Right cardiac atrium (tissue), 5 donors: ENCODE data around the gene FAM168A. TPM values are rescaled to one million over a fixed set of nuclear protein-coding genes. Genes with fewer than 3 reads are reported as not detected.

Source experiments
- ATAC-seq, 2 donors: fragments of 200-7000 bp; cut with Tn5 transposase; one replicate each; pipeline versions ENCODE4 v1.8.0 to v1.9.1; 2020; ENCODE audit warnings: moderate library complexity in 2 of 2, mild to moderate bottlenecking in 1 of 2
- DNase-seq, 3 donors: peaks; one replicate each; pipeline ENCODE4 v3.0.0-alpha.2; 2020
- H3K27ac ChIP-seq: one replicate; pipeline ENCODE4 v1.5.1; 2013; ENCODE audit warnings: mild to moderate bottlenecking, low read length, control low read depth, moderate library complexity
- H3K27me3 ChIP-seq: one replicate; pipeline ENCODE4 v1.6.1; 2013; ENCODE audit not compliant: control insufficient read depth, insufficient read depth
- H3K4me1 ChIP-seq: one replicate; pipeline ENCODE4 v1.6.1; 2013; ENCODE audit warnings: low read length; ENCODE audit not compliant: control insufficient read depth, insufficient read depth
- H3K4me3 ChIP-seq: one replicate; pipeline ENCODE4 v1.5.1; 2013; ENCODE audit warnings: low read length, control low read depth
- H3K9me3 ChIP-seq: one replicate; pipeline ENCODE4 v1.6.1; 2013; ENCODE audit warnings: low read length; ENCODE audit not compliant: control insufficient read depth
- WGBS: extraction: QIAGEN DNeasy Blood & Tissue Kit; methylation state at CpG from one replicate; pipeline ENCODE4 v1.1.7; 2013; 5-methylcytosine and 5-hydroxymethylcytosine counted together
- intact Hi-C, 4 donors: fragments of 100-400 bp; cut with DNase I; formaldehyde crosslinking; loops; one replicate each; pipeline versions ENCODE4 v1.11.0 to v1.14.0; 2022 to 2023
- polyA plus RNA-seq: library from polyadenylated mRNA; stranded (reverse); fragments of 200-250 nt; gene quantifications from one replicate; pipeline ENCODE4 v1.2.3, GENCODE V29; 2013
- total RNA-seq, 4 donors: library from RNA; stranded (reverse); fragmentation: NEBNext Ultra II Directional; extraction: Animal tissue kit (Norgen Biotek cat#: 25700); gene quantifications; one replicate each; pipeline ENCODE4 v1.2.1, GENCODE V29; 2021
- donor health status: healthy with polysubstance abuse.
- donor health status: DM: no; HTN: yes; CAD: no.
- donor health status: DM: no; HTN: no; CAD: no.
- donor health status: DM: no; HTN: yes; CAD: no; lungs with severe emphysema.
- donor health status: DM: yes; HTN: yes; CAD: no.

FAM168A gene
- total and polyA plus RNA-seq, 5 donors, result 14.2 to 46.2 (median 38.7) TPM

DNA sequence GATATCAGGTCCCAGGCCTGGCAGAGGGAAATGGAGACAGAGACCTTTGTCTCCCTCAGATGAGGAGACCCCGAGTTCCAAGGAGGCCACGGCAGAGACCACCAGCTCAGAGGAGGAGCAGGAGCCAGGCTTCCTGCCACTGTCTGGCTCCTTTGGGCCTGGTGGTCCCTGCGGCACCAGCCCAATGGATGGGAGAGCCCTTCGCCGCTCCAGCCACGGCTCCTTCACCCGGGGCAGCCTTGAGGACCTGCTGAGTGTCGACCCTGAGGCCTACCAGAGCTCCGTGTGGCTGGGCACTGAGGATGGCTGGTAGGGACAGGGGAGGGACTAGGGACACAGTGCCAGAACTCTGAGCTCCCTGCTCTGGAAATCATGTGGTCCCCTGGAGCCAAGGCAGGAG is 234.8 kb downstream of the FAM168A start:
- no peak overlapping the region for H3K4me3 ChIP-seq
- intact Hi-C loops, result no loop called here
- no peaks in the 10 kb centered on the region for H3K9me3 ChIP-seq
- H3K27me3 ChIP-seq, result no peaks in the 10 kb centered on the region
- ATAC-seq (no peak), DNase-seq (no peak)
- no peaks in the 10 kb centered on the region for H3K4me1 ChIP-seq
- 88% methylated on average over 9 of the region's 9 CpGs for WGBS
- no peak overlapping the region for H3K27ac ChIP-seq

DNA sequence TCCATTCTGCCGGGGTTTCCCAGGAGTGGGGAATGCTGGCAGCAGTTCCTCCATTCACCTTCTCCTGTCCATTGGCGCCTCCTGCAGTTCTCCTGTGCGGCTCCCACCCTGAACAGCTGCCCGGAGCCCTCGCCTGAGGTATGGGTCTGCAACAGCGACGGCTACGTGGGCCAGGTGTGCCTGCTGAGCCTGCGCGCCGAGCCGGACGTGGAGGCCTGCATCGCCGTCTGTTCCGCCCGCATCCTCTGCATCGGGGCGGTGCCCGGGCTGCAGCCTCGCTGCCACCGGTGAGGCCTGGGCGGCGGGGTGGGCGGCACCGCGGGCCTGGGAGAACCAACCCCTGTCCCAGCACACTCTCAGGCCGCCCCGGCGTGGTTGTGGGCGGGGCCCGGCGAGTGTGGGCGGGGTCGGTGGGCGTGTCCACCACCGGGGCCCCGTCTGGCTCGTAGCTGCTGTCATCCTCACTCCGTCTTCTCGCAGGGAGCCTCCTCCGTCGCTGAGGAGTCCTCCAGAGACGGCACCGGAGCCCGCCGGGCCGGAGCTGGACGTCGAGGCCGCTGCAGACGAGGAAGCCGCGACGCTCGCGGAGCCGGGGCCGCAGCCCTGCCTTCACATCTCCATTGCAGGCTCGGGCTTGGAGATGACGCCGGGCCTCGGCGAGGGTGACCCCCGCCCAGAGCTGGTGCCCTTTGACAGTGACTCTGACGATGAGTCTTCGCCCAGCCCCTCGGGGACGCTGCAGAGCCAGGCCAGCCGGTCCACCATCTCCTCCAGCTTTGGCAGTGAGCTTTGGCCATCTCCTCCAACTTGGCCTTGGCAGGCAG is 235.7 kb downstream of the FAM168A start:
- H3K9me3 ChIP-seq, result no peaks in the 10 kb centered on the region
- intact Hi-C loops, result no loop called here
- H3K4me1 ChIP-seq, result no peaks in the 10 kb centered on the region
- ATAC-seq (peak in 1 of 2 donors; percentile 10), DNase-seq (peak in 1 of 3 donors; percentile 74)
- H3K27me3 ChIP-seq, result no peaks in the 10 kb centered on the region
- no peak overlapping the region for H3K4me3 ChIP-seq
- WGBS, result 75% methylated on average over 70 of the region's 70 CpGs
- H3K27ac ChIP-seq, result no peak overlapping the region

DNA sequence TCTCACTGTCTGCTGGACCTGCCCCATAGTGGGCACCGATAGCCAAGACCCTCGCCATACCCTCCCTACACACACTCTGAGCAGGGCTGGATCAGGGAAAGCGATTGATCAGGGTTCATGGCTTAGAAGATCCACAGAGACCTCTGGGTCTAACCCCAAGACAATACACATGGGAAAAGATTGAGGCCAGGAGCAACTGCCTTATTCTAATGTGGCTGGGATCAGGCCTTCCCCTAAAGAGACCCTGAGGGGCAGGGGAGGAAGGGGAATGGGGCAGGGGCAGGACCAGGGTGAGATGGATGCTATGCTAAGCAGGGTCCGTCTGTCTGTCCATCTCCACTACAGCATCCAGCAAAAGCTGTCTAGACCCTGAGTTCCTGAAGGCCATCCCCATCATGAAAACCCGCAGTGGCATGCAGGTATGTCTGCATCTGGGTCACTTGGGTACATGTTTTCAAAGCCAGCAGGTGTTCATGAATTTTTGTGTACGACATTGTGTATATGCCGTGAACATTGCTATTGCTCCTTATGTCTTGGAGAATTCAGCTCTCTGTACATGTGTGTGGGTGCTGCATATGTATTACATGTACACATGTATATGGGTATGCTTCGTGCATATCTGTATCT is 237.1 kb downstream of the FAM168A start:
- Histone ChIP-seq H3K9me3 (no peaks in the 10 kb centered on the region), H3K27ac (no peak overlapping the region), H3K27me3 (no peaks in the 10 kb centered on the region), H3K4me3 (no peak overlapping the region), H3K4me1 (no peaks in the 10 kb centered on the region)
- no peak for DNase-seq
- 94% methylated on average over 8 of the region's 8 CpGs for WGBS
- ATAC-seq, result no peak
- intact Hi-C loops, result no loop called here

DNA sequence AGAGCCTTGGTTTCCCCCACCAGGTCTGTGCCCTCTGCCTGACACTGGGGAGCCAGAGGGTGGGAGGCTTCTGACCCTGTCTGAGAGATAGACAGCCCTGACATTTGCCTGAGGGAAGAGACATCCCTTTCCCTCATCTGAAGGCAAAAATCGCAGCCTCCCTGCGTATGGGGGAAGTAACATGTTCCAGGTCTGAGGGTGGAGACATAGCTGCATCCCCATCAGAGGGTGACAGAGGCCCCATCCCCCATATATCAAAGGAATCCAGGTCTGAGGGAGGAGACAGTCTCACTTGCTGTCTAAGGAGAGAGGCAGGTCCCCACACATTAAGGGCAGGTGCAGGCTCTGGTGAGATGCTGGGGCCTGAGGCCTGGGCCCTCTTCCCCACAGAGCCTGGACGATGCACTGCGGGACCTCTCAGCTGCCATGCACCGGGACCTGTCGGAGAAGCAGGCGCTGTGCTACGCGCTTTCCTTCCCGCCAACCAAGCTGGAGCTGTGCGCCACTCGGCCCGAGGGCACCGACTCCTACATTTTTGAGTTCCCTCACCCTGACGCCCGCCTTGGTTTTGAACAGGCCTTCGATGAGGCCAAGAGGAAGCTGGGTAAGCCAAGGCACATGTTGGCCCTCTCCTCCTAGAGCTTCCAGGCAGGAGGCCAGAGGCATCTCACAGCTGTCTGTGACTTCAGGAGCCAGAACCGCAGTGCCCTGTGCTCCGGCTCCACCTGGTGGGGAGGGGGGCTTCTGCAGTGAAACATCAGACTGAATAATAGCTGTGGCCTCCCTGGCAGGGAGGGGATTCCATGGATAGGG is 237.8 kb downstream of the FAM168A start:
- no peaks in the 10 kb centered on the region for H3K4me1 ChIP-seq
- DNase-seq (peak in 2 of 3 donors; percentile 66 to 68), ATAC-seq (no peak)
- H3K9me3 ChIP-seq, result no peaks in the 10 kb centered on the region
- intact Hi-C loops, result no loop called here
- H3K27ac ChIP-seq, result no peak overlapping the region
- 78% methylated on average over 19 of the region's 19 CpGs for WGBS
- H3K4me3 ChIP-seq, result no peak overlapping the region
- no peaks in the 10 kb centered on the region for H3K27me3 ChIP-seq

DNA sequence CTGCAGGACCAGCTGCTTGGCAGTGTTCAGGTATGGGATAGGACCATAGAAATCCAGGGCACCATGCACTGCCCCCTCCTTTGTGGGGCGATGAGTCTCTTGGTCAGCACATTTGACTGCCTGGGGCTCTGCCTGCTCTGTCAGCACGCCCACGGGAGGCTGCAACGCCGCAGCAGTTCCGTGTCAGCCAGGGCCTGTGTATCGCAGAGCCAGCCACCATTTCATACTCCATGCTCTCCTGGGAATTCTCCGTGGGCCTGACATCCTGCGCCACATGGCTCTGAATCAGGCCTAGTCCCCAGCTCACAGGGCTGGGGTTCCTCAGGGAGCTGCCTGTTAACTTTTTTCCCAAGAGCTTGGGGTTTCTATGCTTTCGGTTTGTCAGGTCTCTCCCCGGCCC is 238.6 kb downstream of the FAM168A start:
- no peaks in the 10 kb centered on the region for H3K27me3 ChIP-seq

DNA sequence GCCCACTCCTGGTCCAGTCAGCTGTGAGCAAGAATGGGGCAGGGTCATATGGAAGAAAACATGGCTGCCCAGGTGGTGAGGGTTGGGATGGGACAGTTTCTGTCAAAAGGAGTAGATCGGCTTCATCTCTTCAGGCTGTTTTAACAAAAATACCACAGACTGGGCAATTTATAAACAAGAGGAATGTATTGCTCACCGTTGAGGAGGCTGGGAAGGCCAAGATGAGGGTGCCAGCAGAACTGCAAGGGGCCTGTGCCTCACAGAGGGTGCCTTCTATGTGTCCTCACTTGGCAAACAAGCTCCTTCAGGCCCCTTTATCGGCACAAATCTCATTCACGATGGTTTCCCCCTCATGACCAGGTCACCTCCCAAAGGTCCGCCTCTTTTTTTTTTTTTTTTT is 239.8 kb downstream of the FAM168A start:
- ATAC-seq (no peak), DNase-seq (no peak)
- no peaks in the 10 kb centered on the region for H3K4me1 ChIP-seq
- intact Hi-C loops, result no loop called here
- no peak overlapping the region for H3K27ac ChIP-seq
- H3K4me3 ChIP-seq, result no peak overlapping the region
- H3K27me3 ChIP-seq, result no peaks in the 10 kb centered on the region
- WGBS, result 75% methylated on average over 5 of the region's 5 CpGs
- no peaks in the 10 kb centered on the region for H3K9me3 ChIP-seq

More for the DNA sequence above, 238.6 kb downstream of the FAM168A start:
- Histone ChIP-seq H3K27ac (no peak overlapping the region), H3K4me3 (no peak overlapping the region), H3K4me1 (no peaks in the 10 kb centered on the region), H3K9me3 (no peaks in the 10 kb centered on the region)
- DNase-seq (peak; percentile 80 to 88 (median 87)), ATAC-seq (peak; percentile 63 to 71)
- 63% methylated on average over 11 of the region's 11 CpGs for WGBS
- intact Hi-C loops, result no loop called here

DNA sequence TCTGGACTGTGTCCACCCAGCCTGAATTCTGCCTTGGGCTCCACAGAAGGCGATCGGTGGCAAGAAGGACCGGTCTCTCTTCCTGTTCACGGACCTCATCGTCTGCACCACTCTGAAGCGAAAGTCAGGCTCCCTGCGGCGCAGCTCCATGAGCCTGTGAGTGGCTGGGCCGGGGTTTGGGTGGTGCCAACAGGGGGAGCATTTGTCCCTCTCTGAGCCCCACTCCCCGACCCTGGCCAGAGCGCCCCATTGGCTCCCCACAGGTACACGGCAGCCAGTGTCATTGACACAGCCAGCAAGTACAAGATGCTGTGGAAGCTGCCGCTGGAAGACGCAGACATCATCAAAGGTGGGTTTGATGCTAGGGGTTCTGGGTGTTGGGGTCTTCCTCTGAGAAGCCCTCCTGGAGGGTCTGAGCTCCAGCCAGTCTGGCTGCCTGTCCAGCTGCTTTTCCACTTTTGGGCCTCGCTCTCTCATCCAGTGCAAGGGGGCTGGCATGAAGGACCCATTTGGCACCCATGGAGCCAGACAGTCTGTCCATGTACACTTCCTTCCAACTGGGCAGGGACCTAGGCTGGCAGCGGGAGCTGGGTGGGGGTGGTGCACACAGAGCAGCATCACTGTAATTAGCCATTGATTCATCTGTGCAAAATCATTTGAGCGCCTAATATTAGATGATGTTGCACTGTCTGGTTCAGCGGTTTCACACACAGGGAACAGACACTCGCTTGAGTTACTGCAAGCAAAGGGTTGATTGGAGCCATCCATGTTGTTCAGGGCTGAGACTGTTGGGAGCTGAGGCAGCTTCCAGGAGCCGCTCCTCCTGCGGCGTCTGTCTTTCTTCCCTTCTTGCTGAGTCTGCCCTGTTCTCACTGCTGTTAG is 240.7 kb downstream of the FAM168A start:
- intact Hi-C loops, result no loop called here
- 90% methylated on average over 22 of the region's 22 CpGs for WGBS
- DNase-seq (no peak), ATAC-seq (no peak)
- Histone ChIP-seq H3K9me3 (no peaks in the 10 kb centered on the region), H3K4me3 (no peak overlapping the region), H3K27ac (no peak overlapping the region), H3K27me3 (no peaks in the 10 kb centered on the region), H3K4me1 (no peaks in the 10 kb centered on the region)

DNA sequence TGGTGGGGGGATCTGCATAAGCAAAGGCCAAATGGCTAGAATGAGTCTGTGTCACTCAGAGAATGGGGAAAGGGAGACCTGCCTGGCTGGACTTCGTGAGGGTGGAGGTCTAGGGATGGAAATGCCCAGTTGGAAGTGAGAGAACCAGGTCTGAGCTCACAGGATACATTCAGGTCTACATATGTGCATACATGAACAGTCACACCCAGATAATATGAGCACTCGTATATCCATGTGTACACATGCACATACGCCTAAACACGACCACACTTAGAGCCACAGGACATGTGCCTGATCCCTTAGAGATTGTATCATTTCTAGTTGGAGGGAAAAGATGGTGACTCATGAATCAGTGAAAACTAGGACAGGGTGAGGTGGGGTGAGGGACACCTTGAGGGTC is 242.8 kb downstream of the FAM168A start:
- Histone ChIP-seq H3K4me1 (no peaks in the 10 kb centered on the region), H3K27me3 (no peaks in the 10 kb centered on the region), H3K27ac (no peak overlapping the region), H3K9me3 (no peaks in the 10 kb centered on the region), H3K4me3 (no peak overlapping the region)
- WGBS, result 90% methylated on average over 4 of the region's 4 CpGs
- ATAC-seq, result no peak
- no peak for DNase-seq
- intact Hi-C loops, result no loop called here

DNA sequence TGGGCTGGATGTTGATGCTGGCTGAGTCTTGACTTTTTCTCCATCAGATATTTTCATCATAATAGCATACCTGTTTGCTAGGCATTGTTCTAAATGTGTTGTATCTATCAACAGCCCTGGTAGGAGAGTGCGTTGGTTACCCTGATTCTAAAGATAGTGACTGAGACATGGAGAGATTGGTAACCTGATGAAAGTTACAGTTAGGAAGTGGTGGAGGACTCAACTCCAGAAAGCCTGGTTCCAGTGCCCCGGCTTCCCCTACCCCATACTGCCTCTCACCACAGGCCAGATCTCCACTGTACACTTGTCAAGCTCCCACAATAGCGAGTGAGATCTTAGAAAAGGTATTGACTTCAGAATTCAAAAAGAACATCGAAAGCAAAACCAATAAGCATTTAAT is 244.5 kb downstream of the FAM168A start:
- Histone ChIP-seq H3K9me3 (no peaks in the 10 kb centered on the region), H3K4me1 (no peaks in the 10 kb centered on the region), H3K27me3 (no peaks in the 10 kb centered on the region), H3K4me3 (no peak overlapping the region), H3K27ac (no peak overlapping the region)
- no peak for ATAC-seq
- 88% methylated on average over 4 of the region's 4 CpGs for WGBS
- DNase-seq, result no peak
- intact Hi-C loops, result loop anchor here in 2 of 4 donors (5.0 kb wide), 1 partner anchor 39 kb away; no protein-coding TSS in a partner anchor

DNA sequence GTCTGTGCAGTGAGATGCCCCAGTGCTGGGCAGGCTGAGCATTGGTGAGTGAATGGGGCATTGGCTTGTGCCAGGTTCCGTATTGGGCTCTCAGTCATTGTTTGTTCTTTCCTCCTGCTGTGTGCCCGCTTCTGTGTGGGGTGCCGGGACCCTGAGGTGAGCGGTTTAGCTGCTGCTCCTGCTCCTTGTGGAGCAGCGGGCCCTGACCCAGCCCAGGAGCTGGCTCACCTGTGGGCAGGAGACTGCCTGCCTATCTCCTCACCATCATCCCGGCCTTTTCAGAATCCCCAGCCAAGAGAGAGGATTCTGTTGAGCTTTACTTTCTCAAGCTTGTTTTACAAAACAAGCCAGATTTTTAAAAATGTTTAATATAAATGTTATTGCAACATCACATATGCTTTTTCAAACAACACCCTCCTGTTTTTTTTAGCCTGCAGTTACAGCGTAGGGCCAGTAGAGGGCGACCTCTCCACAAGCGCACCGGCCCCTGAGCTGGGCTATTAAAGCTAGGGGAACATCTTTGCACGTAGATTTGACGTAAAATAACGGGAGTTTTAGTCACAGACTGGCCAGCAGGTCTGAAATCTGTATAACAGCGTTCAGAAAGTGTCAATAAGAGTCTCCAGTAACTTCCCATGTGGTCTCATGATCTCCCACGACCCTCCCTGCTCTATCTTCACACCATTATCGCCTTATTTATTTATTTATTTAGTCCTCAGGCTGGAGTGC is 246.8 kb downstream of the FAM168A start:
- no peaks in the 10 kb centered on the region for H3K27me3 ChIP-seq
- WGBS, result 25% methylated on average over 16 of the region's 16 CpGs
- DNase-seq, result peak in 1 of 3 donors; percentile 51
- intact Hi-C loops, result loop anchor here in 2 of 4 donors (5.0 kb wide), 1 partner anchor 41 kb away; no protein-coding TSS in a partner anchor
- no peaks in the 10 kb centered on the region for H3K9me3 ChIP-seq
- no peak overlapping the region for H3K27ac ChIP-seq
- no peak overlapping the region for H3K4me3 ChIP-seq
- peak; percentile 21 to 52 for ATAC-seq
- H3K4me1 ChIP-seq, result no peaks in the 10 kb centered on the region
